Measurements from ENCODE around the gene TMEM242.
"Not testable (repeated sequence)": the region's sequence is repeated elsewhere in the genome, so short reads cannot be mapped to it uniquely, and the experiment has no call there.

TMEM242 gene

DNA sequence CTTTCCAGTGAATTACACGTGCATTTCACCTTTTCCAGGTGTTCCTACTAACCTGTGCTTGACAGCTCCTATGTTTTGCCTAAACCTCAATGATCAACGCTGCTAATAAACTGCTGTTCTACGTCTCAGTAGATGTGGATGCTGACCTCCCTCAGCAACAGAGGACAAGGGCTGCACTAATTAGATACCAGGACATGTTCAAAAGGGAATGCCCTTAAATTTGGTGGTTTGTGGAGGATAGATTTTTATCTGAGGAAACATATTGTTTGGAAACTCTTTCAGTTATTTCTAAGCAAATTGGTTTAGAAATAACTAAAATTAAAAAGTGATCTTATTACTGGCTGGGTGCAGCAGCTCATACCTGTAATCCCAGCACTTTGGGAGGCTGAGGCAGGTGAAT, 38.6 kb upstream of the TMEM242 start:
- TF ChIP-seq, protein P1, sequence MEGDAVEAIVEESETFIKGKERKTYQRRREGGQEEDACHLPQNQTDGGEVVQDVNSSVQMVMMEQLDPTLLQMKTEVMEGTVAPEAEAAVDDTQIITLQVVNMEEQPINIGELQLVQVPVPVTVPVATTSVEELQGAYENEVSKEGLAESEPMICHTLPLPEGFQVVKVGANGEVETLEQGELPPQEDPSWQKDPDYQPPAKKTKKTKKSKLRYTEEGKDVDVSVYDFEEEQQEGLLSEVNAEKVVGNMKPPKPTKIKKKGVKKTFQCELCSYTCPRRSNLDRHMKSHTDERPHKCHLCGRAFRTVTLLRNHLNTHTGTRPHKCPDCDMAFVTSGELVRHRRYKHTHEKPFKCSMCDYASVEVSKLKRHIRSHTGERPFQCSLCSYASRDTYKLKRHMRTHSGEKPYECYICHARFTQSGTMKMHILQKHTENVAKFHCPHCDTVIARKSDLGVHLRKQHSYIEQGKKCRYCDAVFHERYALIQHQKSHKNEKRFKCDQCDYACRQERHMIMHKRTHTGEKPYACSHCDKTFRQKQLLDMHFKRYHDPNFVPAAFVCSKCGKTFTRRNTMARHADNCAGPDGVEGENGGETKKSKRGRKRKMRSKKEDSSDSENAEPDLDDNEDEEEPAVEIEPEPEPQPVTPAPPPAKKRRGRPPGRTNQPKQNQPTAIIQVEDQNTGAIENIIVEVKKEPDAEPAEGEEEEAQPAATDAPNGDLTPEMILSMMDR (conservative IDR thresholded peaks at IDR 0.05; ENCODE audit: low read depth, low read length), result no peak
- no peak for DNase-seq (ENCODE audit: low read depth)
- no peak overlapping the region for H3K4me3 ChIP-seq (ENCODE audit: low read depth, low read length)

DNA sequence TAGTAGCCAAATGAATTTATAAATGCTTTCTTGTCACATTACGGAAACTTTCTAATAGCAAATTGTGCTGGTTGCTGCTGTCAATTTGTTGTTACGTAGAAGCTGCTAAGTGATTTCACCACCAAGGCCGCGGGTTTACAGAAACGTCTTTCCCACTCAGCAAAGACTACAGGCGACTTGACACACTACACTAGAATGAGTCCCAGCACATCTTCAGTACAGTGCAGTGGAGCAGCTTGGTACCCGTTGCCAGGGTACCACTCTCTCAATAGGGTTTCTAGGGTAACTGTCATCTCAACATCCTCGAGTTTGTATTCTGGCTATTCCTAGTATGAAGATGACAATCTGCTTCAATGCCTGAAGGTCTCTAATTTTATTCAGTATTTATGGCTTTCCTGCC, 35.0 kb upstream of the TMEM242 start:
- TF ChIP-seq, protein P1 (conservative IDR thresholded peaks at IDR 0.05; ENCODE audit: low read depth, low read length), result no peak
- H3K4me3 ChIP-seq (ENCODE audit: low read depth, low read length), result no peak overlapping the region
- no peak for DNase-seq (ENCODE audit: low read depth)

DNA sequence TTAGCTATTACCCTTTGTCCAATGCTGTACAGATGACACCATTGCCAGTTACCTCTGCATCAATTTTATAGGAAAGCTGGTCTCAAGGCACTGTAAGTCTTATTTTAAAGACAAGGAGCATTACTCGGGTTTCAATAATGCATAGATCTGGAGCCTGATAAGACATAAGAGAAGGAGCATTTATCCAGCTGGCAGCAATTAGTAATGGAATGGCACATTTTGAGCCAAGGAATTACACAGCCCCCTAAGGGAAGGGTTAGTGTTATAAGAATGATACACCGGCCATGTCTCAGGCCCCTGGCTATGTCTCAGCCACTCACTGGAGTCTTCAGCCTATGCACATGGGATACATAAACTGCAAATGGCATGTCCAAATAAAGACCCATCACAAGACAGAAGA, 23.1 kb upstream of the TMEM242 start:
- TF ChIP-seq, protein P1 (conservative IDR thresholded peaks at IDR 0.05; ENCODE audit: low read depth, low read length), result no peak
- H3K4me3 ChIP-seq (ENCODE audit: low read depth, low read length), result no peak overlapping the region
- no peak for DNase-seq (ENCODE audit: low read depth)

DNA sequence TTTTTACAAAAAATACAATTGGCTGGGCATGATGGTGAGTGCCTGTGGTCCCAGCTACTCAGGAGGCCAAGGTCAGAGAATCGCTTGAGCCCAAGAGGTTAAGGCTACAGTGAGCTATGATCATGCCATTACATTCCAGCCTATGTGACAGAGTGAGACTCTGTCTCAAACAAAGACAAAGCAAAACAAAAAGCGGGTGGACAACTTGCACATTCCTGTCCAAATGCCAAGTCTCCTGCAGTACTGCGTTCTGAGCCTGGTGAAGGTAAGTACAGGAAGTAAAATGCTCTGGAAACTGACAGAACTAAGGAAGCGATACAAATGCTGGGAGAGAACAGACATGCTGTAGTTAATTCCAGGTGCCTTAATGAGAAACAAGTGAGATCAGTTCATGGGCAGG, 20.4 kb upstream of the TMEM242 start:
- H3K4me3 ChIP-seq (ENCODE audit: low read depth, low read length), result no peak overlapping the region
- no peak for DNase-seq (ENCODE audit: low read depth)
- TF ChIP-seq, protein P1 (conservative IDR thresholded peaks at IDR 0.05; ENCODE audit: low read depth, low read length), result no peak

DNA sequence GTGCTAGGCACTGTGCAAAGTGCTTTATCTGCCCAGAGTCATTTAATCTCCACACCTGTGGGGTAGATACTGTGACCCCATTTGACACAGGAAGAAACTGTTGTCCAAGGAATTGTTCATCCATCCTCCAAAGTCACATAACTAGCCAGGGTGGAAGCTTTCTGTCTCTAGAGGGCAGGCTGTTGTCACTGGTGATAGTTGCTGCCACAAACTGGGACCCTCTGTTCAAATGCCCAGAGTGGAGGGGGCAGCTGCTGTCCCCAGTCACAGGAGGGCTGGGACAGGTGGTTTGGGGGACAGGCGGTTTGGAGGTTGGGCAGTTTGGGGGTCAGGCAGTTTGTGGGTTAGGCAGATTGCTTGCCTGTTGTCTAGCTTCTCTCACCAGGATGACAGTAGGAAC, 16.1 kb upstream of the TMEM242 start:
- TF ChIP-seq, protein P1 (conservative IDR thresholded peaks at IDR 0.05; ENCODE audit: low read depth, low read length), result peak; percentile 38
- no peak for DNase-seq (ENCODE audit: low read depth)
- H3K4me3 ChIP-seq (ENCODE audit: low read depth, low read length), result no peak overlapping the region

DNA sequence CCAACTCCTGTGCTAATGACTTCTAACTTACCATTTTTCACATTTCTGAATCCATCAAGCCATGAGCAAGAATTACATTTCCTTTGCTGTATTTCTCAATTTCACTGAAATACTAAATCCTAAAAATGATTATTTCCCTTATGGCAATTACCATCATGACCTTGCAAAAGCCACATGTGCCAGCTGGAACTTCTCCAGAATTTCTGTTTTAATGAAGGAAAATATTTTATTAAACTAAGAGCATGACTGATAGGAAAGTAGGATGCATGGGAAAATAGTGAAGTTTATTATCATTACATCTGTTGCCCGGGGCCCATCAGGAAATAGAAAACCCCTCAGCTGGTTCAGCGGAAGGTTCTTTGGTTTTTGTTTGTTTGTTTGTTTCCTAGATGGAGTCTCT, 14.4 kb upstream of the TMEM242 start:
- TF ChIP-seq, protein P1 (conservative IDR thresholded peaks at IDR 0.05; ENCODE audit: low read depth, low read length), result no peak
- DNase-seq (ENCODE audit: low read depth), result no peak

DNA sequence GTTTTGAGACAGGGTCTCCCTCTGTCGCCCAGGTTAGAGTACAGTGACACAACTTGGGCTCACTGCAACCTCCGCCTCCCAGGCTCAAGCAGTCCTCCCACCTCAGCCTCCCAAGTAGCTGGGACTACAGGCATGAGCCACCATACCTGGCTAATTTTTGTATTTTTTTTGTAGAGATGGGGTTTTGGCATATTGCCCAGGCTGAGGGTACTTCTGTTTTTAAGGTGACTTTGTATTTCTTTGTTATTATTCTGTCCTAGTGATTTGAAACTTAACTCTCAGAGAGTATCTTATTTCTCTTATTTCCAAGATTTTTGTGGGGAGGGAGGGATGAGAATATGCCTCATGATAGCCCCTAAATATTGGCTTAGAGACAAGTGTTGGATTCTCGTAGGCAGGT, 14.0 kb upstream of the TMEM242 start:
- H3K4me3 ChIP-seq (ENCODE audit: low read depth, low read length); DNase-seq (ENCODE audit: low read depth): not testable (repeated sequence)

More for the DNA sequence above, 14.4 kb upstream of the TMEM242 start:
- H3K4me3 ChIP-seq (ENCODE audit: low read depth, low read length), result no peak overlapping the region

DNA sequence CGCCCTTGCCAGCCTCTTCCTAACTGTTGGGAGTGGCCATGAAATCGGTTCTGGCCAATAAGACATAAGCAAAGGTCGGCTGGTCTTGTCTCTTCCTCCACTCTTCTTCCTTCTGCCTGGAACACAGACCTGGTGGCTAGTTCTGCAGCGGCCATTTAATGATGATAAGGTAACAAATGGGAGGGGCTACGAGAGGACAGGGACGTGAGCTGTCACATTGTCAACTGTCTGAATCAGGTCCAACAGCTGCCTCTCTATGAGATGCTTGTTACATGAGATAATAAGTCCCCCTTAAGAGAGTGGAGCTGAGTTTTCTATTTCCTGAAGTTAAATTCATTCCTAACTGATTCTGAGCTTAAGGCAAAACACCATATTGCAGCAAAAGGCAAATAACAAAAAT, 12.5 kb upstream of the TMEM242 start:
- TF ChIP-seq, protein P1 (conservative IDR thresholded peaks at IDR 0.05; ENCODE audit: low read depth, low read length), result no peak
- no peak for DNase-seq (ENCODE audit: low read depth)

More for the DNA sequence above, 12.5 kb upstream of the TMEM242 start:
- H3K4me3 ChIP-seq (ENCODE audit: low read depth, low read length), result no peak overlapping the region

All from choroid plexus epithelial cell (primary cell).